ENCODE results near the gene CAV3. TPM values are rescaled to one million over a fixed set of nuclear protein-coding genes. Genes with fewer than 3 reads are reported as not detected.
A peak's percentile ranks its signal among the peaks of the same experiment; 100 is the strongest.

CAV3 gene
- total RNA-seq, 1 donor from 2014 or later: 34.0 TPM

- intact Hi-C loops (cut with DNase I): loop anchor here (5.0 kb wide), 1 partner anchor 70 kb away; no protein-coding TSS in a partner anchor
- DNase-seq (ENCODE audit: missing footprints): no peak
- ATAC-seq: no peak
Observed at GRCh38 chr3:8732413-8732812, 1.2 kb upstream of the CAV3 start.

GRCh38 chr3:8734137-8734878 lies 706 bp downstream of the CAV3 start:
- intact Hi-C loops (cut with DNase I): loop anchor here (5.0 kb wide), 1 partner anchor 72 kb away; no protein-coding TSS in a partner anchor
- DNase-seq (ENCODE audit: missing footprints) (peak; percentile 75), ATAC-seq (peak; percentile 81)

GRCh38 chr3:8734908-8735307 lies 1.3 kb downstream of the CAV3 start:
- no peak for ATAC-seq
- DNase-seq (ENCODE audit: missing footprints): no peak
- intact Hi-C loops (cut with DNase I): loop anchor here (5.0 kb wide), 1 partner anchor 73 kb away; no protein-coding TSS in a partner anchor

- no peak for DNase-seq (ENCODE audit: missing footprints)
- intact Hi-C loops (cut with DNase I): no loop called here
- no peak for ATAC-seq
Observed at GRCh38 chr3:8736436-8736835, 2.8 kb downstream of the CAV3 start.

GRCh38 chr3:8737301-8737700 lies 3.7 kb downstream of the CAV3 start:
- DNase-seq (ENCODE audit: missing footprints): no peak
- intact Hi-C loops (cut with DNase I): no loop called here
- ATAC-seq: no peak

GRCh38 chr3:8737823-8738222 lies 4.2 kb downstream of the CAV3 start:
- intact Hi-C loops (cut with DNase I): no loop called here
- no peak for DNase-seq (ENCODE audit: missing footprints)
- no peak for ATAC-seq

GRCh38 chr3:8738639-8739038 lies 5.0 kb downstream of the CAV3 start:
- ATAC-seq: no peak
- intact Hi-C loops (cut with DNase I): no loop called here
- no peak for DNase-seq (ENCODE audit: missing footprints)

GRCh38 chr3:8739757-8740504 lies 6.3 kb downstream of the CAV3 start:
- intact Hi-C loops (cut with DNase I): no loop called here
- no peak for DNase-seq (ENCODE audit: missing footprints)
- ATAC-seq: no peak

- intact Hi-C loops (cut with DNase I): no loop called here
- ATAC-seq: peak; percentile 37
- no peak for DNase-seq (ENCODE audit: missing footprints)
Observed at GRCh38 chr3:8741581-8742261, 8.1 kb downstream of the CAV3 start.

GRCh38 chr3:8743021-8743601 lies 9.5 kb downstream of the CAV3 start:
- intact Hi-C loops (cut with DNase I): no loop called here
- no peak for DNase-seq (ENCODE audit: missing footprints)
- no peak for ATAC-seq

GRCh38 chr3:8743911-8744310 lies 10.3 kb downstream of the CAV3 start:
- no peak for ATAC-seq
- intact Hi-C loops (cut with DNase I): no loop called here
- no peak for DNase-seq (ENCODE audit: missing footprints)

- DNase-seq (ENCODE audit: missing footprints): no peak
- intact Hi-C loops (cut with DNase I): no loop called here
- no peak for ATAC-seq
Observed at GRCh38 chr3:8745619-8746370, 12.2 kb downstream of the CAV3 start.

- intact Hi-C loops (cut with DNase I): no loop called here
- no peak for ATAC-seq
- no peak for DNase-seq (ENCODE audit: missing footprints)
Observed at GRCh38 chr3:8746780-8747345, 13.3 kb downstream of the CAV3 start.

GRCh38 chr3:8749316-8749715 lies 15.7 kb downstream of the CAV3 start:
- intact Hi-C loops (cut with DNase I): no loop called here
- no peak for ATAC-seq
- DNase-seq (ENCODE audit: missing footprints): no peak

- no peak for ATAC-seq
- no peak for DNase-seq (ENCODE audit: missing footprints)
- intact Hi-C loops (cut with DNase I): no loop called here
Observed at GRCh38 chr3:8752832-8753231, 19.2 kb downstream of the CAV3 start.

- ATAC-seq (no peak), DNase-seq (ENCODE audit: missing footprints) (no peak)
- intact Hi-C loops (cut with DNase I): no loop called here
Observed at GRCh38 chr3:8755097-8755496, 21.5 kb downstream of the CAV3 start.

GRCh38 chr3:8755564-8756237 lies 22.1 kb downstream of the CAV3 start:
- DNase-seq (ENCODE audit: missing footprints) (no peak), ATAC-seq (no peak)
- intact Hi-C loops (cut with DNase I): no loop called here

GRCh38 chr3:8756671-8757070 lies 23.1 kb downstream of the CAV3 start:
- no peak for ATAC-seq
- no peak for DNase-seq (ENCODE audit: missing footprints)
- intact Hi-C loops (cut with DNase I): no loop called here
